LNCAP (cell line): Measurements from ENCODE around the gene TRIO.

Experiments
- CTCF ChIP-seq: fragments of 450-650 bp; IDR thresholded peaks from 2 replicates; pipeline ENCODE4 v1.5.1; 2017; ENCODE audit warnings: mild to moderate bottlenecking

TRIO gene

GRCh38 chr5:14296533-14297331 is 153.6 kb downstream of the TRIO start:
- no peak for TF ChIP-seq CTCF

GRCh38 chr5:14297697-14298096 is 154.6 kb downstream of the TRIO start:
- TF ChIP-seq CTCF, result no peak

GRCh38 chr5:14298126-14298847 is 155.1 kb downstream of the TRIO start:
- no peak for TF ChIP-seq CTCF

- no peak for TF ChIP-seq CTCF
Observed at GRCh38 chr5:14299666-14300065, 156.5 kb downstream of the TRIO start.

GRCh38 chr5:14301186-14301585 is 158.0 kb downstream of the TRIO start:
- no peak for TF ChIP-seq CTCF

- no peak for TF ChIP-seq CTCF
Observed at GRCh38 chr5:14302330-14302729, 159.2 kb downstream of the TRIO start.

GRCh38 chr5:14305045-14305444 is 161.9 kb downstream of the TRIO start:
- no peak for TF ChIP-seq CTCF
